GM18858 (cell line): ENCODE results near the gene PHKB.

ENCODE experiments used
- ATAC-seq: cut with Tn5 transposase; IDR thresholded peaks from one replicate; pipeline ENCODE4 v1.9.1; 2021; ENCODE audit not compliant: unreplicated experiment

PHKB gene

GRCh38 chr16:47562366-47562765 is 101.2 kb downstream of the PHKB start:
- no peak for ATAC-seq

- no peak for ATAC-seq
Observed at GRCh38 chr16:47565454-47565853, 104.3 kb downstream of the PHKB start.

- no peak for ATAC-seq
Observed at GRCh38 chr16:47567321-47567720, 106.2 kb downstream of the PHKB start.

GRCh38 chr16:47568351-47568750 is 107.2 kb downstream of the PHKB start:
- ATAC-seq: no peak

- ATAC-seq: no peak
Observed at GRCh38 chr16:47571049-47571448, 109.9 kb downstream of the PHKB start.

GRCh38 chr16:47571711-47572110 is 110.6 kb downstream of the PHKB start:
- no peak for ATAC-seq

GRCh38 chr16:47574091-47575054 is 113.2 kb downstream of the PHKB start:
- peak; percentile 39 for ATAC-seq

- no peak for ATAC-seq
Observed at GRCh38 chr16:47577029-47577428, 115.9 kb downstream of the PHKB start.

- no peak for ATAC-seq
Observed at GRCh38 chr16:47578033-47578432, 116.9 kb downstream of the PHKB start.

GRCh38 chr16:47578573-47578972 is 117.4 kb downstream of the PHKB start:
- no peak for ATAC-seq

- ATAC-seq: no peak
Observed at GRCh38 chr16:47581114-47581513, 120.0 kb downstream of the PHKB start.

- no peak for ATAC-seq
Observed at GRCh38 chr16:47584464-47585225, 123.5 kb downstream of the PHKB start.

- ATAC-seq: no peak
Observed at GRCh38 chr16:47586121-47586520, 125.0 kb downstream of the PHKB start.

- no peak for ATAC-seq
Observed at GRCh38 chr16:47590472-47590871, 129.3 kb downstream of the PHKB start.

- no peak for ATAC-seq
Observed at GRCh38 chr16:47592232-47592631, 131.1 kb downstream of the PHKB start.

GRCh38 chr16:47599512-47599911 is 138.4 kb downstream of the PHKB start:
- peak; percentile 74 for ATAC-seq

- ATAC-seq: no peak
Observed at GRCh38 chr16:47600376-47600775, 139.2 kb downstream of the PHKB start.

GRCh38 chr16:47604306-47604705 is 143.2 kb downstream of the PHKB start:
- no peak for ATAC-seq

- ATAC-seq: no peak
Observed at GRCh38 chr16:47611042-47611441, 149.9 kb downstream of the PHKB start.

- ATAC-seq: no peak
Observed at GRCh38 chr16:47611848-47612493, 150.8 kb downstream of the PHKB start.

- ATAC-seq: no peak
Observed at GRCh38 chr16:47612711-47613110, 151.6 kb downstream of the PHKB start.
